Measurements from ENCODE around the gene CBARP. TPM values are rescaled to one million over a fixed set of nuclear protein-coding genes. Genes with fewer than 3 reads are reported as not detected.

Gene CBARP
- total RNA-seq, 1 donor from 2014 or later = 9.2 TPM

GRCh38 chr19:1261798-1262622 is 24.2 kb upstream of the CBARP start:
- Mint-ChIP-seq H3K4me1 (peaks cover 43% of the 10 kb centered on the region), H3K9me3 (no peaks in the 10 kb centered on the region), H3K4me3 (peak overlapping the region; percentile 79), H3K27me3 (ENCODE audit: low read depth) (peaks cover under 1% of the 10 kb centered on the region), H3K36me3 (peaks cover 7% of the 10 kb centered on the region), H3K27ac (peak overlapping the region; percentile 97)
- peak; percentile 1 for TF ChIP-seq CTCF (IDR thresholded peaks at IDR 0.05; ENCODE audit: unreplicated experiment)
- DNase-seq (ENCODE audit: low spot score in 2 of 2, unreplicated experiment in 2 of 2) = no peak

GRCh38 chr19:1261538-1261797 is 23.7 kb upstream of the CBARP start:
- peak overlapping the region; percentile 97 for H3K27ac Mint-ChIP-seq
- peaks cover 7% of the 10 kb centered on the region for H3K36me3 Mint-ChIP-seq
- H3K4me1 Mint-ChIP-seq = peaks cover 43% of the 10 kb centered on the region
- no peaks in the 10 kb centered on the region for H3K27me3 Mint-ChIP-seq (ENCODE audit: low read depth)
- TF ChIP-seq CTCF (IDR thresholded peaks at IDR 0.05; ENCODE audit: unreplicated experiment) = peak; percentile 25
- no peaks in the 10 kb centered on the region for H3K9me3 Mint-ChIP-seq
- DNase-seq (ENCODE audit: low spot score in 2 of 2, unreplicated experiment in 2 of 2) = no peak
- H3K4me3 Mint-ChIP-seq = peak overlapping the region; percentile 79

GRCh38 chr19:1260749-1261537 is 23.1 kb upstream of the CBARP start:
- TF ChIP-seq CTCF (IDR thresholded peaks at IDR 0.05; ENCODE audit: unreplicated experiment) = no peak
- peak; percentile 97 to 98 for DNase-seq (ENCODE audit: low spot score in 2 of 2, unreplicated experiment in 2 of 2)
- Mint-ChIP-seq H3K36me3 (peaks cover 7% of the 10 kb centered on the region), H3K27me3 (ENCODE audit: low read depth) (no peaks in the 10 kb centered on the region), H3K27ac (peak overlapping the region; percentile 97), H3K4me3 (peak overlapping the region; percentile 79), H3K4me1 (peaks cover 41% of the 10 kb centered on the region), H3K9me3 (no peaks in the 10 kb centered on the region)

- Mint-ChIP-seq H3K36me3 (peaks cover 7% of the 10 kb centered on the region), H3K27ac (peak overlapping the region; percentile 90), H3K4me1 (peaks cover 34% of the 10 kb centered on the region)
These were observed 22.3 kb upstream of the CBARP start for GRCh38 chr19:1259876-1260748.

More at GRCh38 chr19:1259876-1260748, 22.3 kb upstream of the CBARP start:
- no peak for TF ChIP-seq CTCF (IDR thresholded peaks at IDR 0.05; ENCODE audit: unreplicated experiment)
- Mint-ChIP-seq H3K9me3 (no peaks in the 10 kb centered on the region), H3K4me3 (peak overlapping the region; percentile 79), H3K27me3 (ENCODE audit: low read depth) (no peaks in the 10 kb centered on the region)
- no peak for DNase-seq (ENCODE audit: low spot score in 2 of 2, unreplicated experiment in 2 of 2)
